ENCODE results near the gene TGM4. TPM values are rescaled to one million over a fixed set of nuclear protein-coding genes. Genes with fewer than 3 reads are reported as not detected.

The TGM4 gene
- total RNA-seq, 1 donor from 2014 or later: not detected

DNA sequence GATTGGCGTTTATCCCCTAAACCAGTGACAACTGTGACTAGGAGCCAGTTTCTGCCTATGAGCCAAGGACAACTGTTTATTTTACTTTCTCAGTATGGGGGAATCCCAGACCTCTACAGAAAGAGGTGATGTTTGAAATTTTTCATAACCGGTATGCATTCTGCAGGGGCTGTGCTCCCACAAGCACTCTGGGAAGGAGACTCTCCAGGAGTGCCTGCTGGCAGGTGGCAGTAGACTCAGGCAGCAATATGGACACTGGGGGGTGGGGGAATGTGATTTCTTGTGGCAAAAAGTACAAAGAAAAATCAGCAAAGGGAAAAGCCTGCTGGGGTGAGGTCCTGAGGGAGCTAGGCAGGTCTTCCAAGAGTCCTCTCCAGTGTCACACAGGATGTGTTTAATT, 5.9 kb downstream of the TGM4 start:
- no peak for DNase-seq (ENCODE audit: low spot score, unreplicated experiment)
- no peak for TF ChIP-seq CTCF (IDR thresholded peaks at IDR 0.05; ENCODE audit: unreplicated experiment)

DNA sequence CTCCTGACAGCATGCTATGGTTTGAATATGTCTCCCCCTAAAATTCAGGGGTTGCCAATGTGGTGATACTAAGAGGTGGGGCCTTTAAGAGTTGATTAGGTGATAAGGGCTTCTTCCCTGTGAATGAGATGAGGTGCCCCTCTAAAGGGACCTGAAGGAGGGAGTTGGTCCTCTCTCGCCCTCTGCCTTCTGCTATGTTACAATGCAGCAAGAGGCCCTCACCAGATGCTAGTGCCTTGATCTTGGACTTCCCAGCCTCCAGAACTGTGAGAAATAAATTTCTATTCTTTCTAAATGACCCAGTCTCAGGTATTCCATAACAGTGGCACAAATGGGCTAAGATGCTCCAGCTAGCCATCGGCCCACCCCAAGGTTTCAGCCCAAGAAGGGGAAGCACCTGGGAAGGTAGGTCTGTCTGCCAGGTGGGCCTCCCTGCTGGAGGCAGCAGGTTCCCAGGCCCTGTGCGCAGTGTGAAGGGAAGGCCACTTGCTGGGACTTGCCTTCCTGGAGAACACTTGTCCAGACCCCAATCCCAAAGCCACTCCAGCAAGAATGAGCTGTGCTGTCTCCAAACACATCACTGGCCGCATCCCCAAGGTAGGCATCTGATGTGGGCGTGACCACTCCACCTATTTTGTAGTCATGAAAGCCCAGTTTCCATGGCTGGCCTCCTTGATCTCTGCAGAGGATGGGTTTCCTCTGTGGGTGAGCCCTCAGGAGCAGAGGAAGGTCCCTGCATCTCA, 9.0 kb downstream of the TGM4 start:
- H3K36me3 Mint-ChIP-seq (ENCODE audit: insufficient read depth): no peaks in the 10 kb centered on the region
- no peak for DNase-seq (ENCODE audit: low spot score, unreplicated experiment)
- TF ChIP-seq CTCF (IDR thresholded peaks at IDR 0.05; ENCODE audit: unreplicated experiment): no peak
- no peak overlapping the region for H3K27ac Mint-ChIP-seq
- H3K27me3 Mint-ChIP-seq: peaks cover 12% of the 10 kb centered on the region
- no peaks in the 10 kb centered on the region for H3K9me3 Mint-ChIP-seq (ENCODE audit: low read depth)
- no peak overlapping the region for H3K4me3 Mint-ChIP-seq (ENCODE audit: low read depth)
- no peaks in the 10 kb centered on the region for H3K4me1 Mint-ChIP-seq (ENCODE audit: low read depth)

More for the DNA sequence above, 5.9 kb downstream of the TGM4 start:
- peaks cover 12% of the 10 kb centered on the region for H3K27me3 Mint-ChIP-seq
- no peak overlapping the region for H3K27ac Mint-ChIP-seq
- H3K36me3 Mint-ChIP-seq (ENCODE audit: insufficient read depth): no peaks in the 10 kb centered on the region
- H3K4me3 Mint-ChIP-seq (ENCODE audit: low read depth): no peak overlapping the region
- H3K4me1 Mint-ChIP-seq (ENCODE audit: low read depth): no peaks in the 10 kb centered on the region
- no peaks in the 10 kb centered on the region for H3K9me3 Mint-ChIP-seq (ENCODE audit: low read depth)

DNA sequence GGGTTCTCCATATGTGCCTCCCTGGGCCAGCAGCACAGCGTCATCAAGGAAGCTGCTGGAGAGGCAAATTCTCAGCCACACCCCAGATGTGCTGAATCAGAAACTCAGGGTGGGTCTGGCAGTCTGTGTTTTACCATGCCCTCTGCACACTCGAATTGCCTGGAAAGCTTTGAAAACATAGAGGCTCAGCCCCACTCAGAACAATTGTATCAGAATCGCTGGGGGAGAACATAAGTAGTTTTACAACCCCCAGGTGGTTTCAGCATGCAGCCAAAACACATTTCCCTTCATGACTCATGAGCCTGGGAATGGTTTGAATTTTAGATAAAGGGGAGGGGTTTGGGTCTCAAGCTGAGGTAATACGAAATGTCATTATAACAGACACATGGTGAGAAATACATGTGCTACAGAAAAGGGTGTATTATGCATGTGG, 9.6 kb downstream of the TGM4 start:
- Mint-ChIP-seq H3K4me1 (ENCODE audit: low read depth) (no peaks in the 10 kb centered on the region), H3K27ac (no peak overlapping the region), H3K27me3 (peaks cover 8% of the 10 kb centered on the region), H3K4me3 (ENCODE audit: low read depth) (no peak overlapping the region), H3K36me3 (ENCODE audit: insufficient read depth) (no peaks in the 10 kb centered on the region), H3K9me3 (ENCODE audit: low read depth) (no peaks in the 10 kb centered on the region)
- TF ChIP-seq CTCF (IDR thresholded peaks at IDR 0.05; ENCODE audit: unreplicated experiment): no peak
- DNase-seq (ENCODE audit: low spot score, unreplicated experiment): no peak

DNA sequence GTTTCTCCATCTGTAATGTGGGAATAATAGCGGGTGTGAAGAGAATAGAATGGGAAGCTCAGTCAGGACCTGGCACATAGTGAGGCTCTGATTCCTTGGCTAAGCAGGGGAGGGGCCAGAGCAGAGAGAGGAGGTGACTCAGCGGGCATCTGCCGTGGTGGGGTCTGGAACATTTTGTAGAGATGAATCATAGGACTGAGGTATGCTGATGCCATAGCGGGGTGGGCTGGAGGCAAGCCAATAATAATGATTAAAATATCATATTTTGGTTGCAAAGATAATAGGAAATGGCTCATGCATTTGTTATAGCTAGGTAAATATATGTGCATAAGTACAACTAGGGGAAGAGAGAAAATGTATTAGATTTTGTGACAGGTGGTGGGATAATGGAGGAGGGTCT, 11.2 kb downstream of the TGM4 start:
- no peak overlapping the region for H3K4me3 Mint-ChIP-seq (ENCODE audit: low read depth)
- H3K36me3 Mint-ChIP-seq (ENCODE audit: insufficient read depth): no peaks in the 10 kb centered on the region
- peaks cover 13% of the 10 kb centered on the region for H3K27me3 Mint-ChIP-seq
- no peaks in the 10 kb centered on the region for H3K4me1 Mint-ChIP-seq (ENCODE audit: low read depth)
- no peak for TF ChIP-seq CTCF (IDR thresholded peaks at IDR 0.05; ENCODE audit: unreplicated experiment)
- H3K27ac Mint-ChIP-seq: no peak overlapping the region
- H3K9me3 Mint-ChIP-seq (ENCODE audit: low read depth): no peaks in the 10 kb centered on the region
- no peak for DNase-seq (ENCODE audit: low spot score, unreplicated experiment)

GRCh38 chr3:44886561-44886960, 12.2 kb downstream of the TGM4 start:
- no peaks in the 10 kb centered on the region for H3K9me3 Mint-ChIP-seq (ENCODE audit: low read depth)
- H3K27ac Mint-ChIP-seq: no peak overlapping the region
- no peak overlapping the region for H3K4me3 Mint-ChIP-seq (ENCODE audit: low read depth)
- TF ChIP-seq CTCF (IDR thresholded peaks at IDR 0.05; ENCODE audit: unreplicated experiment): no peak
- DNase-seq (ENCODE audit: low spot score, unreplicated experiment): no peak
- H3K36me3 Mint-ChIP-seq (ENCODE audit: insufficient read depth): no peaks in the 10 kb centered on the region
- H3K27me3 Mint-ChIP-seq: peaks cover 16% of the 10 kb centered on the region
- no peaks in the 10 kb centered on the region for H3K4me1 Mint-ChIP-seq (ENCODE audit: low read depth)

All from progenitor cell of endocrine pancreas (in vitro differentiated cells).